HG03342 (cell line): Measurements from ENCODE around the gene NSMCE1.

Source experiments
- ATAC-seq: cut with Tn5 transposase; IDR thresholded peaks from one replicate; pipeline ENCODE4 v1.9.1; 2021; ENCODE audit warnings: mild to moderate bottlenecking, moderate library complexity; ENCODE audit not compliant: unreplicated experiment

Gene NSMCE1

GRCh38 chr16:27232901-27233625 is 35.5 kb downstream of the NSMCE1 start:
- ATAC-seq = no peak

GRCh38 chr16:27232061-27232900 is 36.3 kb downstream of the NSMCE1 start:
- ATAC-seq = peak; percentile 43

- peak; percentile 3 for ATAC-seq
Observed at GRCh38 chr16:27231692-27232060, 36.9 kb downstream of the NSMCE1 start.

GRCh38 chr16:27230562-27231001 is 38.0 kb downstream of the NSMCE1 start:
- no peak for ATAC-seq

- ATAC-seq = no peak
Observed at GRCh38 chr16:27229891-27230470, 38.6 kb downstream of the NSMCE1 start.

GRCh38 chr16:27228621-27229501 is 39.7 kb downstream of the NSMCE1 start:
- no peak for ATAC-seq

GRCh38 chr16:27228045-27228444 is 40.5 kb downstream of the NSMCE1 start:
- ATAC-seq = no peak

- ATAC-seq = no peak
Observed at GRCh38 chr16:27226976-27227705, 41.4 kb downstream of the NSMCE1 start.

- no peak for ATAC-seq
Observed at GRCh38 chr16:27226476-27226875, 42.1 kb downstream of the NSMCE1 start.

GRCh38 chr16:27225536-27226360 is 42.8 kb downstream of the NSMCE1 start:
- no peak for ATAC-seq

- ATAC-seq = no peak
Observed at GRCh38 chr16:27224741-27225300, 43.8 kb downstream of the NSMCE1 start.

- no peak for ATAC-seq
Observed at GRCh38 chr16:27224271-27224737, 44.3 kb downstream of the NSMCE1 start.

- no peak for ATAC-seq
Observed at GRCh38 chr16:27223701-27224100, 44.9 kb downstream of the NSMCE1 start.

- ATAC-seq = no peak
Observed at GRCh38 chr16:27223226-27223610, 45.4 kb downstream of the NSMCE1 start.

- no peak for ATAC-seq
Observed at GRCh38 chr16:27222249-27223225, 46.0 kb downstream of the NSMCE1 start.

GRCh38 chr16:27221576-27222248 is 46.9 kb downstream of the NSMCE1 start:
- ATAC-seq = no peak

GRCh38 chr16:27220991-27221390 is 47.6 kb downstream of the NSMCE1 start:
- ATAC-seq = no peak
